Neuronal stem cell (in vitro differentiated cells): ENCODE data around the gene CREB3L2.

Experiments used
- DNase-seq: peaks from one replicate; pipeline ENCODE4 v3.0.0-alpha.2; 2013; ENCODE audit warnings: low spot score
- H2AFZ ChIP-seq: one replicate; pipeline ENCODE4 v1.6.1; 2013; ENCODE audit warnings: mild to moderate bottlenecking, low read length, inconsistent platforms
- H2AK5ac ChIP-seq: 2 replicates; pipeline ENCODE4 v1.6.1; 2013; ENCODE audit warnings: low read depth, mild to moderate bottlenecking, inconsistent platforms, low read length, moderate library complexity, mixed read lengths
- H2BK120ac ChIP-seq: 2 replicates; pipeline ENCODE4 v1.6.1; 2013; ENCODE audit warnings: low read depth, mild to moderate bottlenecking, inconsistent platforms, low read length, moderate library complexity, mixed read lengths
- H2BK12ac ChIP-seq: one replicate; pipeline ENCODE4 v1.6.1; 2013; ENCODE audit warnings: low read length, inconsistent platforms
- H2BK15ac ChIP-seq: 2 replicates; pipeline ENCODE4 v1.6.1; 2013; ENCODE audit warnings: mild to moderate bottlenecking, low read length, inconsistent platforms, mixed read lengths
- H2BK5ac ChIP-seq: one replicate; pipeline ENCODE4 v1.6.1; 2013; ENCODE audit warnings: inconsistent platforms, mild to moderate bottlenecking, low read length, moderate library complexity
- H3K14ac ChIP-seq: one replicate; pipeline ENCODE4 v1.6.1; 2013; ENCODE audit warnings: low read length, inconsistent platforms
- H3K18ac ChIP-seq: 2 replicates; pipeline ENCODE4 v1.6.1; 2013; ENCODE audit warnings: low read length, inconsistent platforms
- H3K23ac ChIP-seq: 2 replicates; pipeline ENCODE4 v1.6.1; 2013; ENCODE audit warnings: low read depth, mild to moderate bottlenecking, mixed read lengths, low read length, inconsistent platforms; ENCODE audit not compliant: poor library complexity
- H3K27ac ChIP-seq: replicated peaks from 3 replicates; pipeline ENCODE4 v1.5.1; 2013; ENCODE audit warnings: low read length, inconsistent platforms
- H3K27me3 ChIP-seq, 3 experiments: 2 replicates each; pipeline ENCODE4 v1.6.1; 2013; ENCODE audit warnings: low read length in 3 of 3, mild to moderate bottlenecking in 2 of 3, inconsistent platforms in 1 of 3, low read depth in 1 of 3, mixed read lengths in 1 of 3, moderate library complexity in 1 of 3; ENCODE audit not compliant: control insufficient read depth in 3 of 3, insufficient read depth in 3 of 3
- H3K36me3 ChIP-seq, 2 donors: replicated peaks in 1 of 2; 2 replicates each; pipeline ENCODE4 v1.6.1; 2013; ENCODE audit warnings: low read length in 2 of 2; ENCODE audit not compliant: control insufficient read depth in 2 of 2, insufficient read depth in 2 of 2
- H3K4ac ChIP-seq: 2 replicates; pipeline ENCODE4 v1.6.1; 2013; ENCODE audit warnings: inconsistent platforms, mild to moderate bottlenecking, low read length, moderate library complexity
- H3K4me1 ChIP-seq, 2 donors: 1 replicate in 1 of 2; 2 replicates in 1 of 2; pipeline ENCODE4 v1.6.1; 2013; ENCODE audit warnings: low read length in 2 of 2, low read depth in 1 of 2; ENCODE audit not compliant: control insufficient read depth in 2 of 2, insufficient read depth in 1 of 2
- H3K4me2 ChIP-seq: one replicate; pipeline ENCODE4 v1.6.1; 2013; ENCODE audit warnings: mild to moderate bottlenecking, low read length, inconsistent platforms; ENCODE audit not compliant: insufficient read depth, poor library complexity, severe bottlenecking
- H3K4me3 ChIP-seq, 2 donors: 2 replicates each; pipeline ENCODE4 v1.5.1; 2013; ENCODE audit warnings: low read length in 2 of 2, mild to moderate bottlenecking in 2 of 2, inconsistent platforms in 1 of 2, moderate library complexity in 1 of 2
- H3K79me1 ChIP-seq: one replicate; pipeline ENCODE4 v1.6.1; 2013; ENCODE audit warnings: low read depth, mild to moderate bottlenecking, inconsistent platforms, low read length, moderate library complexity
- H3K9ac ChIP-seq: one replicate; pipeline ENCODE4 v1.6.1; 2013; ENCODE audit warnings: mild to moderate bottlenecking, low read depth, low read length, inconsistent platforms; ENCODE audit not compliant: poor library complexity
- H3K9me3 ChIP-seq, 2 donors: replicated peaks in 1 of 2; 2 replicates each; pipeline versions ENCODE3 to v1.6.1; 2013; ENCODE audit warnings: low read length in 2 of 2, mild to moderate bottlenecking in 2 of 2, inconsistent platforms in 1 of 2, low read depth in 1 of 2, mixed read lengths in 1 of 2, moderate library complexity in 1 of 2; ENCODE audit not compliant: control insufficient read depth in 2 of 2, insufficient read depth in 1 of 2
- H4K8ac ChIP-seq: one replicate; pipeline ENCODE4 v1.6.1; 2013; ENCODE audit warnings: low read depth, mild to moderate bottlenecking, inconsistent platforms, low read length, moderate library complexity
- H4K91ac ChIP-seq: one replicate; pipeline ENCODE4 v1.6.1; 2013; ENCODE audit warnings: low read length, low read depth, mild to moderate bottlenecking, inconsistent platforms; ENCODE audit not compliant: poor library complexity
- WGBS, 2 donors: extraction: QIAGEN DNeasy Blood & Tissue Kit; methylation state at CpG; one replicate each; pipeline ENCODE4 v1.1.7; 2013; ENCODE audit warnings: missing lambda C conversion rate in 2 of 2, mixed read lengths in 1 of 2; ENCODE audit not compliant: insufficient read length in 2 of 2, insufficient replicate concordance in 1 of 2; ENCODE audit errors: extremely low coverage in 2 of 2; 5-methylcytosine and 5-hydroxymethylcytosine counted together

Gene CREB3L2

DNA sequence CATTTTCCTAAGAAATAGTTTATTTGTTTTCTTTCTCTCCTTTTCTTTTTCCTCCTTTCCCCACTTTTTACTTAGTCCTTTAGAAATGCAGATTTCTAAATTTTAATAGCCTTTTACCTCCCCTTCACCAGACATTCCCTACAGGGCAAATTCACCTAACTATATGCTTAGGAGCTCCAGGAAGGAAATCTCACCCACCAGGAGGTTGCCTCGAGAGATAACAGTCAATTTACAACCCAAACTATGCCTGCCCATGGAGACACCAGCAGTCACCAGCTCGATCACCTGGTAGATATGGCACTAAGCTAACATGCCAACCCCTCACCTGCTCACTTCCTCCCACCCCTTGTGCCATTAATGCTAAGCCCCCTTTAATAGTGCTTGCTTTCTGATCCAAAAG is 25.2 kb upstream of the CREB3L2 start:
- no peak overlapping the region for H3K4me3 ChIP-seq
- no peak overlapping the region for H3K4me2 ChIP-seq
- no peak overlapping the region for H4K91ac ChIP-seq
- no peak overlapping the region for H3K18ac ChIP-seq
- H2AFZ ChIP-seq: no peak overlapping the region
- no peak overlapping the region for H3K4ac ChIP-seq
- no peak overlapping the region for H2BK12ac ChIP-seq
- H2BK5ac ChIP-seq: no peak overlapping the region
- no peak overlapping the region for H2BK120ac ChIP-seq
- H3K36me3 ChIP-seq: no peaks in the 10 kb centered on the region
- H3K27ac ChIP-seq: no peak overlapping the region
- H3K14ac ChIP-seq: no peak overlapping the region
- H2BK15ac ChIP-seq: no peak overlapping the region
- no peak overlapping the region for H3K23ac ChIP-seq
- WGBS, 2 donors: no CpG with 5 or more reads among the region's 2 CpGs
- H3K9me3 ChIP-seq: peaks cover 6% of the 10 kb centered on the region in 2 donors
- H3K4me1 ChIP-seq: no peaks in the 10 kb centered on the region
- DNase-seq: no peak
- peaks cover 0 to 3% (median 0%) of the 10 kb centered on the region in 3 experiments for H3K27me3 ChIP-seq
- H3K79me1 ChIP-seq: no peaks in the 10 kb centered on the region
- no peak overlapping the region for H2AK5ac ChIP-seq
- no peak overlapping the region for H3K9ac ChIP-seq
- peak overlapping the region; percentile 48 for H4K8ac ChIP-seq

DNA sequence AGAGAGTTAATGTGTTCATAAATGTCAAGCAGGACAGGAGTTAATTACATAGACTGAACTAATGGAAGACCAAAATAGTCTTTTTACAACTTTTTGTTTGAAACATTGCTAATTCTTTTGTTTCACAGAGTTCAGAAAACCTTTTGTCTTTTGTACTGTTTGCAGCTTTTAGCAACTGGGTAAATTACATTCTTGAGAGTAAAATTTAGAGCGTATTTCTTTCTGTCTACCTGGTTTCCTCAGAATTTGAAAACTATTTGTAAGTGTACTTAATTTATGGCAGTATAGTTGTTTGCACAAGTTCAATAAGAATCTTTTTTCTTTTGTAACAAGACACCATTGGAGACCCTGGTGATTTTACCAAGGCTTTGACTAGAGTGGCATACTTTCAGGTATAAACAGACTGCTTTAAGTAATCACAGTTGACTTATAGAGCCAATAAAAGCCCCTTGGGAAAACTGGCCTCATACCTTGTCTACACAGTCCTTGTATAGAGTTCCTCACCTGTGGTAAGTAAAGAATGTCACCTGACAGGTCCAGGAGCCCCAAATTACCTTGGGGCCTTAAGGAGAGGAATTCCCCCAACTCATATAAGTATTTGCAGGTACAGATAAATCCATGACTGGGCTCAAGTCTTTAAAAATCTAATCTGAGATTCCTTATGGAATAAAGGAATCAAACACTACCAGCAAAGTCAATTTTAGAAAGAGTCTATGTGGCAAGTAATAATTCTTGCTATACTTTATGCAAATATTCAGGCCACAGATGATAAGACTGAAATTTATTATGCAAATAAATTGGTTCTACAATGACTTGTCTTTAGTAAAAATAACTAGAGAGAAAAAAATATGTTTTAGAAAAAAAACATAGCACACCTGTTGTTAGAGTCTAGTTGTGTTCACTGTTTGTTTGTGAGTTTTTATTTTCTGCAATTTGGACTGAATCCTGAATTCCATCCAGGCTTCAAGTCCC is 23.6 kb upstream of the CREB3L2 start:
- H3K36me3 ChIP-seq: no peaks in the 10 kb centered on the region
- no peak overlapping the region for H3K4me3 ChIP-seq
- H3K79me1 ChIP-seq: no peaks in the 10 kb centered on the region
- H3K27ac ChIP-seq: no peak overlapping the region
- H2BK15ac ChIP-seq: no peak overlapping the region
- DNase-seq: no peak
- H3K23ac ChIP-seq: no peak overlapping the region
- H3K9ac ChIP-seq: no peak overlapping the region
- H2BK120ac ChIP-seq: no peak overlapping the region
- no peak overlapping the region for H2AFZ ChIP-seq
- H3K4ac ChIP-seq: no peak overlapping the region
- H3K4me2 ChIP-seq: no peak overlapping the region
- no peak overlapping the region for H4K8ac ChIP-seq
- H2AK5ac ChIP-seq: no peak overlapping the region
- no peak overlapping the region for H3K14ac ChIP-seq
- no peak overlapping the region for H4K91ac ChIP-seq
- H2BK5ac ChIP-seq: no peak overlapping the region
- H3K9me3 ChIP-seq: peaks cover 6 to 9% of the 10 kb centered on the region in 2 donors
- H3K18ac ChIP-seq: no peak overlapping the region
- WGBS, 2 donors: no CpG with 5 or more reads among the region's 1 CpG
- H3K4me1 ChIP-seq: no peaks in the 10 kb centered on the region
- H2BK12ac ChIP-seq: no peak overlapping the region
- peaks cover 0 to 3% (median 0%) of the 10 kb centered on the region in 3 experiments for H3K27me3 ChIP-seq

DNA sequence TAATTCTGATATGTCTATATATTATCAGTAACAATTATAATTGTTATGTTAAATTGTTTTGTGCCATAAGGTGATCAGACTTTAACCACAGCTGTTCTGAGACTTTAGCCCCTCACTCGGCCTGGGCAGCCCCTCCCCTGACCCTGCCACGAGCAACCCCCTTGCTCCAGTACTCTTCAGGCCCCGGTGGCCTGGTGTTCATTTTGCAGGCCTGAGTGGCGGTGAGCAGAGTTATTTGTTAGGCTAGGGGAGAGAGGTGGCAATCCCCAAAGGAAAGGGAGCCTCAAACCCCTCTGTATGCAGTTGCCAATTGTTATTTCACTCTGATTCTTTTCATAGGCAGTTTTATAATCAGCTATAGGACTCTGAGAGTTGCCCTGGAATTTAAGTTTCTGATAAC is 22.9 kb upstream of the CREB3L2 start:
- Histone ChIP-seq H3K9me3 (peaks cover 6 to 9% of the 10 kb centered on the region in 2 donors), H3K18ac (no peak overlapping the region), H3K4me3 (no peak overlapping the region), H4K91ac (no peak overlapping the region), H3K9ac (no peak overlapping the region), H3K79me1 (no peaks in the 10 kb centered on the region), H2BK120ac (no peak overlapping the region), H3K4me2 (no peak overlapping the region), H2BK15ac (no peak overlapping the region), H3K4ac (no peak overlapping the region), H2BK12ac (no peak overlapping the region), H3K36me3 (no peaks in the 10 kb centered on the region), H2AK5ac (no peak overlapping the region), H3K4me1 (no peaks in the 10 kb centered on the region), H3K27ac (no peak overlapping the region), H3K14ac (no peak overlapping the region), H3K27me3 (peaks cover 0 to 3% (median 0%) of the 10 kb centered on the region in 3 experiments), H3K23ac (no peak overlapping the region), H4K8ac (no peak overlapping the region), H2BK5ac (no peak overlapping the region), H2AFZ (no peak overlapping the region)
- no CpG with 5 or more reads among the region's 4 CpGs for WGBS, 2 donors
- DNase-seq: no peak

DNA sequence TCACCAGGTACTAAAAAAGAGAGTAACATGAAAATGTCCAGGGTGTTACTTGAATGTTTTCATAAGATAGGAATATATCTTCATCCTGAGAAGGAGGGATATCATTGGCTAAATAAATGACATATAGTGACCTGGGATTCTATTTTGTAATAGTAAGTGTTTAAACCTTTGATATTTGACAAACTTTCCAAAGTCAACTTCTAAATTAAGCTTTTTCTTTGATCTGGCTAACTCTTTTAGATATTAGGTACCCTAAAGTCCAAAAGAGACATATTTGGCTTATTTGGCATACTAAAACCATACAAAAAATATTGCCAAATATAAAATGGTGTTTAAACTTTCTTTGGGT is 22.4 kb upstream of the CREB3L2 start:
- no peak overlapping the region for H2BK5ac ChIP-seq
- H3K27ac ChIP-seq: no peak overlapping the region
- H3K14ac ChIP-seq: no peak overlapping the region
- no peak overlapping the region for H2AK5ac ChIP-seq
- no peaks in the 10 kb centered on the region for H3K36me3 ChIP-seq
- no peak overlapping the region for H2BK12ac ChIP-seq
- H2BK15ac ChIP-seq: no peak overlapping the region
- DNase-seq: no peak
- peaks cover 0 to 3% (median 0%) of the 10 kb centered on the region in 3 experiments for H3K27me3 ChIP-seq
- no peak overlapping the region for H2BK120ac ChIP-seq
- H3K9ac ChIP-seq: no peak overlapping the region
- peaks cover 6 to 9% of the 10 kb centered on the region in 2 donors for H3K9me3 ChIP-seq
- no peak overlapping the region for H3K4me3 ChIP-seq
- H3K4me1 ChIP-seq: no peaks in the 10 kb centered on the region
- no peak overlapping the region for H3K4me2 ChIP-seq
- no peak overlapping the region for H3K4ac ChIP-seq
- H4K91ac ChIP-seq: no peak overlapping the region
- no peak overlapping the region for H4K8ac ChIP-seq
- no peak overlapping the region for H3K23ac ChIP-seq
- H2AFZ ChIP-seq: no peak overlapping the region
- no peak overlapping the region for H3K18ac ChIP-seq
- H3K79me1 ChIP-seq: no peaks in the 10 kb centered on the region
